GM12878 (cell line): Measurements from ENCODE around the gene USP37. TPM values are rescaled to one million over a fixed set of nuclear protein-coding genes. Genes with fewer than 3 reads are reported as not detected.

ENCODE experiments used
- ATAC-seq: fragments of 200-7000 bp; cut with Tn5 transposase; 3 replicates; pipeline ENCODE4 v1.9.1; 2020; ENCODE audit warnings: mild to moderate bottlenecking, moderate library complexity
- BruUV-seq: library from RNA; stranded (reverse); fragments of 400-500 nt; replicated peaks from 2 replicates; lab custom pipeline; 2021; lab: Mats Ljungman, UMichigan
- CTCF ChIA-PET: fragments of 300-600 bp; sonication (Branson Sonifier 250); formaldehyde crosslinking; extraction: SDS; loops from one replicate; lab custom pipeline; 2021; ENCODE audit warnings: inconsistent platforms; lab: Yijun Ruan, JAX
- POLR2A ChIA-PET: fragments of 350-600 bp; formaldehyde crosslinking; extraction: SDS; loops from one replicate; lab custom pipeline; 2021; ENCODE audit warnings: inconsistent platforms; lab: Charles Lee
- RAD21 ChIA-PET: fragments of 300-600 bp; sonication (Branson Sonifier 250); formaldehyde crosslinking; loops from one replicate; lab custom pipeline; 2023; ENCODE audit warnings: antibody characterized with exemption; ENCODE audit not compliant: unreplicated experiment; lab: Charles Lee
- SMC1A ChIA-PET: fragments of 300-600 bp; sonication (Branson Sonifier 250); formaldehyde crosslinking; loops from one replicate; lab custom pipeline; 2023; ENCODE audit not compliant: unreplicated experiment, uncharacterized antibody; lab: Charles Lee
- DNase-seq: peaks from one replicate; pipeline ENCODE4 v3.0.0-alpha.2; 2011; ENCODE audit warnings: low read depth, low spot score
- FAIRE-seq: peaks from 3 replicates; lab custom pipeline; 2011; peaks lifted over from hg19 to GRCh38; lab: Jason Lieb, UNC
- H2AFZ ChIP-seq: 2 replicates; pipeline ENCODE4 v1.6.0; 2011; ENCODE audit warnings: low read depth, low read length, control low read depth; ENCODE audit not compliant: control insufficient read depth
- H3K27ac ChIP-seq: 2 replicates; pipeline ENCODE4 v1.5.1; 2011; ENCODE audit warnings: control low read depth; ENCODE audit not compliant: control insufficient read depth, insufficient read depth
- H3K27me3 ChIP-seq, 2 experiments: replicated peaks in 1 of 2; 2 replicates each; pipeline versions ENCODE4 v1.6.0 to v1.6.1; 2011; ENCODE audit warnings: low read length in 1 of 2; ENCODE audit not compliant: control insufficient read depth in 2 of 2, insufficient read depth in 2 of 2
- H3K36me3 ChIP-seq, 2 experiments: 2 replicates each; pipeline ENCODE4 v1.5.1; 2011; ENCODE audit warnings: low read length in 1 of 2; ENCODE audit not compliant: control insufficient read depth in 2 of 2, insufficient read depth in 2 of 2
- H3K4me1 ChIP-seq: 2 replicates; pipeline ENCODE4 v1.6.1; 2011; ENCODE audit warnings: mild to moderate bottlenecking, low read length, moderate library complexity, mixed read lengths; ENCODE audit not compliant: control insufficient read depth, insufficient read depth
- H3K4me2 ChIP-seq: 2 replicates; pipeline ENCODE4 v1.6.0; 2011; ENCODE audit warnings: control low read depth; ENCODE audit not compliant: control insufficient read depth, insufficient read depth
- H3K4me3 ChIP-seq: fragments of 200-600 bp; sonication (generic); 2 replicates; pipeline ENCODE4 v1.5.1; 2016
- H3K79me2 ChIP-seq: 2 replicates; pipeline ENCODE4 v1.6.0; 2011; ENCODE audit warnings: low read length; ENCODE audit not compliant: control insufficient read depth, insufficient read depth
- H3K9ac ChIP-seq: 2 replicates; pipeline ENCODE4 v1.8.0; 2011; ENCODE audit warnings: low read length, control low read depth, mixed read lengths; ENCODE audit not compliant: control insufficient read depth, insufficient read depth
- H3K9me3 ChIP-seq: replicated peaks from 3 replicates; pipeline ENCODE4 v1.5.1; 2011; ENCODE audit warnings: mild to moderate bottlenecking, low read length; ENCODE audit not compliant: control insufficient read depth, insufficient read depth
- H4K20me1 ChIP-seq: 2 replicates; pipeline ENCODE4 v1.6.0; 2011; ENCODE audit not compliant: control insufficient read depth, insufficient read depth
- BHLHE40 ChIP-seq, 2 experiments: fragments of 450-650 bp in 1 of 2; IDR thresholded peaks; 2 replicates each; pipeline ENCODE4 v1.6.1; 2011 to 2017; ENCODE audit warnings: low read depth in 2 of 2, borderline replicate concordance in 1 of 2, improper control_type of control experiment in 1 of 2, low read length in 1 of 2, mild to moderate bottlenecking in 1 of 2
- E2F4 ChIP-seq: IDR thresholded peaks from 2 replicates; pipeline ENCODE4 v1.6.1; 2012; ENCODE audit warnings: low read depth, low read length, improper control_type of control experiment
- FOS ChIP-seq: IDR thresholded peaks from 3 replicates; pipeline ENCODE4 v1.6.1; 2011; ENCODE audit warnings: borderline replicate concordance; ENCODE audit not compliant: insufficient read length; ENCODE audit errors: extremely low read depth
- KDM1A ChIP-seq: fragments of 200-600 bp; sonication (generic); IDR thresholded peaks from 2 replicates; pipeline ENCODE4 v1.6.1; 2016; ENCODE audit warnings: borderline replicate concordance
- NR2F1 ChIP-seq: fragments of 450-650 bp; conservative IDR thresholded peaks from 2 replicates; pipeline ENCODE4 v1.6.1; 2017; ENCODE audit warnings: mild to moderate bottlenecking
- PAX5 ChIP-seq: IDR thresholded peaks from 2 replicates; pipeline ENCODE4 v1.6.1; 2011; ENCODE audit warnings: low read depth, low read length, borderline replicate concordance
- RCOR1 ChIP-seq: conservative IDR thresholded peaks from 2 replicates; pipeline ENCODE4 v1.6.1; 2012; ENCODE audit warnings: low read depth, low read length, improper control_type of control experiment
- TAF1 ChIP-seq: IDR thresholded peaks from 2 replicates; pipeline ENCODE4 v1.6.1; 2011; ENCODE audit warnings: mild to moderate bottlenecking, low read depth, low read length, borderline replicate concordance
- ZNF687 ChIP-seq: fragments of 450-650 bp; IDR thresholded peaks from 2 replicates; pipeline ENCODE4 v1.6.1; 2017; ENCODE audit warnings: mild to moderate bottlenecking, moderate library complexity
- WGBS: methylation state at CpG from one replicate; pipeline ENCODE4 v1.1.6; 2016; ENCODE audit warnings: low lambda C conversion rate; ENCODE audit not compliant: insufficient replicate concordance, insufficient coverage; ENCODE audit errors: missing lambda C conversion rate; 5-methylcytosine and 5-hydroxymethylcytosine counted together
- in situ Hi-C: fragments of 300-500 bp; cut with MboI; formaldehyde crosslinking; loops from 9 replicates; pipeline ENCODE4 v1.14.3; 2018; ENCODE audit warnings: mixed read lengths
- intact Hi-C: fragments of 100-400 bp; cut with micrococcal nuclease; formaldehyde crosslinking; loops from one replicate; pipeline ENCODE4 v1.14.2; 2022; ENCODE audit not compliant: unreplicated experiment
- polyA plus RNA-seq, 11 experiments: library from polyadenylated mRNA; depleted of rRNA in 4 of 11; unstranded in 6 of 11; stranded (reverse) in 5 of 11; fragments of >200 nt; fragmentation: Nextera tagmentation in 4 of 11; fragmentation: Illumina TruSeq in 1 of 11; extraction: Ambion mirVana in 4 of 11; extraction: Trizol in 1 of 11; gene quantifications; 1 replicate in 1 of 11; 2 replicates in 10 of 11; pipeline versions ENCODE4 v1.2.1 to v1.2.3, GENCODE V29; 2011 to 2016; ENCODE audit warnings: inconsistent platforms in 2 of 11, missing spikeins in 2 of 11, low read depth in 1 of 11
- total RNA-seq, 4 experiments: library from RNA; depleted of rRNA in 3 of 4; stranded (reverse); fragments of >200 nt in 3 of 4; fragmentation: Illumina TruSeq in 1 of 4; extraction: Trizol in 1 of 4; gene quantifications; 2 replicates each; pipeline versions ENCODE4 v1.2.1 to v1.2.3, GENCODE V29; 2013 to 2021

The USP37 gene
- total and polyA plus RNA-seq, 10 of the 15 experiments (the other 5 are each of a cell fraction or from before 2014, with no cell fraction given): 2.8 to 16.0 (median 10.4) TPM

GRCh38 chr2:218474527-218474926 lies 93.6 kb downstream of the USP37 start:
- in situ Hi-C loops (no loop called here), intact Hi-C loops (no loop called here)
- ChIA-PET SMC1A (interaction anchor here (0.6 to 2.9 kb wide), 2 partner anchors 9 to 31 kb away, joined by 3 to 7 read pairs; no protein-coding TSS in a partner anchor), RAD21 (no interaction called here), POLR2A (no interaction called here), CTCF (interaction anchor here (1.2 kb wide), 1 partner anchor 8 kb away, joined by 3 read pairs; no protein-coding TSS in a partner anchor)
- Histone ChIP-seq H3K27ac (no peak overlapping the region), H4K20me1 (no peaks in the 10 kb centered on the region), H3K9me3 (no peaks in the 10 kb centered on the region), H3K9ac (no peak overlapping the region), H2AFZ (no peak overlapping the region), H3K79me2 (no peaks in the 10 kb centered on the region), H3K4me1 (peaks cover 8% of the 10 kb centered on the region), H3K4me2 (no peak overlapping the region), H3K4me3 (no peak overlapping the region), H3K27me3 (no peaks in the 10 kb centered on the region), H3K36me3 (peaks cover 0 to 18% of the 10 kb centered on the region in 2 experiments; a peak in 3 of 4 replicates)
- no peak for FAIRE-seq
- 83% methylated on average over 3 of the region's 3 CpGs for WGBS
- BruUV-seq: no TSS peak
- DNase-seq: no peak
- no peak for ATAC-seq
- no peak for TF ChIP-seq RCOR1
- TF ChIP-seq FOS: no peak
- TF ChIP-seq NR2F1: no peak
- no peak for TF ChIP-seq ZNF687
- TF ChIP-seq PAX5: no peak
- TF ChIP-seq TAF1: no peak
- TF ChIP-seq BHLHE40 (IDR thresholded peaks at IDR 0.05; ENCODE audit: borderline replicate concordance in 1 of 2, low read depth in 2 of 2, low read length in 1 of 2): no peak
- TF ChIP-seq KDM1A: no peak
- no peak for TF ChIP-seq E2F4
